Measurements from ENCODE around the gene KIAA0513. TPM values are rescaled to one million over a fixed set of nuclear protein-coding genes. Genes with fewer than 3 reads are reported as not detected.

The KIAA0513 gene
- polyA plus RNA-seq, 1 experiment, result 10.0 TPM

DNA sequence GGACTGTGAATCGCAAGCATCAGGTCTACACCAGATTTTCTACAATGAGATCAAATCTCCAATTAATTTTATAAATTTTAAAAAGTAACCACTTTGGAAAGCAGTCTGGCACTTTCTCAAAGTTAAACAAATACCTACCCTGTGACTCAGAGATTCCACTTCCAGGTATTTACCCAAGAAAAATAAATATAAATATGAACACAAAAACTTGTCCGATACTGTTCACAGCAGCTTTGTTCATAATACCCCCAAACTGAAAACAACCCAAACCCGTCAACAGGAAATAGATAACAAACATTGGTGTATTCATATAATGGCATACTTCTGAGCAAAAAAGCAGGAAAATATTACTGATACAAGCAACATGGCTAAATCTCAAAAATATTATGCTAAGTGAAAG lies 28.4 kb upstream of the KIAA0513 start:
- POLR2A ChIA-PET, result interaction anchor here (0.7 kb wide), 1 partner anchor 26 kb away, joined by 3 read pairs; no protein-coding TSS in a partner anchor
- CTCF ChIA-PET, result no interaction called here
- no peaks in the 10 kb centered on the region; the same call in 1 of the 2 replicates for H3K9me3 ChIP-seq (ENCODE audit: control insufficient read depth, insufficient read depth, low read length)
- no peak overlapping the region for H3K4me3 ChIP-seq (ENCODE audit: low read depth, low read length)
- DNase-seq (ENCODE audit: low read depth, low spot score), result no peak
- TF ChIP-seq CTCF (IDR thresholded peaks at IDR 0.05; ENCODE audit: low read depth, low read length), result no peak
- no peak overlapping the region for H3K27ac ChIP-seq (ENCODE audit: low read depth, low read length)
- H3K27me3 ChIP-seq (ENCODE audit: control insufficient read depth, insufficient read depth, low read length), result no peaks in the 10 kb centered on the region

GRCh38 chr16:84999857-85000480 lies 27.6 kb upstream of the KIAA0513 start:
- DNase-seq (ENCODE audit: low read depth, low spot score), result no peak
- CTCF ChIA-PET, result no interaction called here
- Histone ChIP-seq H3K4me3 (ENCODE audit: low read depth, low read length) (no peak overlapping the region), H3K27me3 (ENCODE audit: control insufficient read depth, insufficient read depth, low read length) (no peaks in the 10 kb centered on the region), H3K9me3 (ENCODE audit: control insufficient read depth, insufficient read depth, low read length) (no peaks in the 10 kb centered on the region; the same call in 1 of the 2 replicates), H3K27ac (ENCODE audit: low read depth, low read length) (peak overlapping the region; percentile 47)
- no peak for TF ChIP-seq CTCF (IDR thresholded peaks at IDR 0.05; ENCODE audit: low read depth, low read length)
- POLR2A ChIA-PET, result no interaction called here

DNA sequence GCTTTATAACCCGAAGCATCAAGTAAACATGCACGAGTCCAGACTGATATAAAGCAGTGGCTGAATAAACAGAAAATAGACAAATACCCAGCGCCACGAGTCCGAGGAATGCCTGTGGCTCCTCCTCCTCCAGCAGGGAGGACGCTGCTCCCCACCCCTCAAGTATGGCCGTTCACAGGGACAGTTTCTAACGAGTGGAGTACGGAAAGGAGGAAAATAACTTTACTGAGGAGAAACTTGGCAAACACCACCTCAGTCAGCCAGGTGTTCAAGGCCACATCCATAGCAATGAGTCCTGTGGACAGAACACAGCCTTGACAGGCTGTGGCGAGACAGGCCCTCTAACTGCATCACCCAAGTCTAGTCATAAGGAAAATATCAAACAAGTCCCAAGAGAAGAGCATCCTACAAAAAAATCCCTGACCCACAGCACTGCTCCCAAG lies 25.5 kb upstream of the KIAA0513 start:
- no peak for DNase-seq (ENCODE audit: low read depth, low spot score)
- no peak overlapping the region for H3K4me3 ChIP-seq (ENCODE audit: low read depth, low read length)
- ChIA-PET POLR2A (no interaction called here), CTCF (interaction anchor here (1.0 to 1.1 kb wide), 2 partner anchors 25 to 263 kb away, joined by 3 to 4 read pairs; no protein-coding TSS in a partner anchor)
- H3K27ac ChIP-seq (ENCODE audit: low read depth, low read length), result peak overlapping the region; percentile 48
- no peaks in the 10 kb centered on the region; the same call in 1 of the 2 replicates for H3K9me3 ChIP-seq (ENCODE audit: control insufficient read depth, insufficient read depth, low read length)
- no peak for TF ChIP-seq CTCF (IDR thresholded peaks at IDR 0.05; ENCODE audit: low read depth, low read length)
- H3K27me3 ChIP-seq (ENCODE audit: control insufficient read depth, insufficient read depth, low read length), result no peaks in the 10 kb centered on the region

DNA sequence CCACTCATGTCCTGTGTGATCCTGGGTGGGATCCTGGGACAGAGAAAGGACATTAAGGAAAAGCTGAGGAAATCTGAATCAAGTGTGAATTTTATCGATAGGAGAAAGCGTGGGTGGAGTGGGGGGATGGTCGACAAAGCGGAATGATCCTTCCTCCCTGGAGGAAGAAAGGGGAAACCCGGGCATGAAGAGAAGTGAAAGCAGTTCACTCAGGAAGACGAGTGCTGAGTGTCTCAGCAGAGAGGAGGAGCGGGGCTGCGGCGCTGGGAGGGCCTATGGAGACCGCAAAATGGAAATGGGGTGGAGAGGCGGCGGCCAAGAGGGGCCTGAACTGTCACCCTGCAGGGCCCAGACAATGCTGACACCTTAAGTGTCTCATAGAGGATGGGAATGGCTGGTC lies 25.0 kb upstream of the KIAA0513 start:
- Histone ChIP-seq H3K27ac (ENCODE audit: low read depth, low read length) (peak overlapping the region; percentile 48), H3K9me3 (ENCODE audit: control insufficient read depth, insufficient read depth, low read length) (no peaks in the 10 kb centered on the region; the same call in 1 of the 2 replicates), H3K27me3 (ENCODE audit: control insufficient read depth, insufficient read depth, low read length) (no peaks in the 10 kb centered on the region), H3K4me3 (ENCODE audit: low read depth, low read length) (no peak overlapping the region)
- TF ChIP-seq CTCF (IDR thresholded peaks at IDR 0.05; ENCODE audit: low read depth, low read length), result no peak
- ChIA-PET CTCF (no interaction called here), POLR2A (interaction anchor here (0.5 kb wide), 1 partner anchor 30 kb away, joined by 4 read pairs; no protein-coding TSS in a partner anchor)
- no peak for DNase-seq (ENCODE audit: low read depth, low spot score)

DNA sequence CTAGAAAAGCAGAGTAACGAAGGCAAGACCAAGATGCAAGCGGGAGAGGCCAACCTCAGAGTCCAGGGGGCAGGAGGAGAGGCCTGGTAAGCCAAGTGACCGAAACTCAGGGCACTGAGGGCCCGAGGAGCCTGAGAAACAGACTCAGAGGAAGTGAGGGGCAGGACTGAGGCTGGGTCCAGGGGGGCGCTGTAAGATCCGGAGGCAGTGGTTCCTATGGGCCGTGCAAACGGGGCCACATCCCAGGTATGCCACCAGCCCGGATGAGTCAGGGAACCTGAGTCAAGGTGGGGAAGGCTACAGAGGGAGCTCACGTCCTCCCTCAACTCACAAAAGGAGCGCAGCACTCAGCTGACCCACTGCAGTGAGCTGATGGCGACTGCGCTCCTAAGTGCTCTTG lies 24.5 kb upstream of the KIAA0513 start:
- Histone ChIP-seq H3K4me3 (ENCODE audit: low read depth, low read length) (no peak overlapping the region), H3K27me3 (ENCODE audit: control insufficient read depth, insufficient read depth, low read length) (no peaks in the 10 kb centered on the region), H3K9me3 (ENCODE audit: control insufficient read depth, insufficient read depth, low read length) (no peaks in the 10 kb centered on the region; the same call in 1 of the 2 replicates), H3K27ac (ENCODE audit: low read depth, low read length) (peak overlapping the region; percentile 97)
- POLR2A ChIA-PET, result interaction anchor here (0.5 to 4.3 kb wide), 2 partner anchors 8 to 31 kb away, joined by 4 to 27 read pairs; no protein-coding TSS in a partner anchor
- no peak for DNase-seq (ENCODE audit: low read depth, low spot score)
- no peak for TF ChIP-seq CTCF (IDR thresholded peaks at IDR 0.05; ENCODE audit: low read depth, low read length)
- CTCF ChIA-PET, result no interaction called here
